Vagina (tissue), 2 donors: ENCODE measurements around the gene UBTFL1.
"Not testable (repeated sequence)": the region's sequence is repeated elsewhere in the genome, so short reads cannot be mapped to it uniquely, and the experiment has no call there.

Experiments
- POLR2A ChIP-seq, 2 donors: fragments of 450-650 bp; IDR thresholded peaks; one replicate each; pipeline ENCODE4 v1.6.1; 2017; ENCODE audit warnings: antibody characterized with exemption in 2 of 2, mild to moderate bottlenecking in 2 of 2, moderate library complexity in 2 of 2
- TF ChIP-seq, protein P1 (sequence below), 3 experiments: fragments of 450-650 bp in 2 of 3; fragments of 200-600 bp in 1 of 3; sonication (generic) in 1 of 3; IDR thresholded peaks; one replicate each; pipeline ENCODE4 v1.5.1; 2017 to 2019; ENCODE audit warnings: antibody characterized with exemption in 3 of 3, mild to moderate bottlenecking in 2 of 3, moderate library complexity in 2 of 3

DNA sequence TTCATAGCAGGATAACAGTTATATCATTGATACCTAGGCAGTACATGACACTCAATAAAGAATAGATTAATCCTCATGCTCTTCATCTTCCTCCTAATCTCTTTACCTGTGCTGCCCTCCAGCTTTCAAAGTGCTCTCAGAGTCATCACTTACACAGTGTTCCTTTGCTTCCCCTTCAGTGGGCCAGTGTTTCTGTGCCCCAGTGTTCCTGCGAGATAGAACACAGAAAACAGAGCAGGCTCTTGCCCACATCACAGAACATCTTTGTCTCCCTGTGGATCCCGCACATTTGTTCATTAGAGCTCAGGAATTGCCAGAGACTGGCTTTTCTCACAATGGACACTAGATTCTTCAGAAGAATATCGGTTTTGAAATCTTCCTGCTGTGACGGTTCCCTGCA lies 12.5 kb downstream of the UBTFL1 start:
- TF ChIP-seq POLR2A (IDR thresholded peaks at IDR 0.05) = not testable (repeated sequence)
- TF ChIP-seq, protein P1, sequence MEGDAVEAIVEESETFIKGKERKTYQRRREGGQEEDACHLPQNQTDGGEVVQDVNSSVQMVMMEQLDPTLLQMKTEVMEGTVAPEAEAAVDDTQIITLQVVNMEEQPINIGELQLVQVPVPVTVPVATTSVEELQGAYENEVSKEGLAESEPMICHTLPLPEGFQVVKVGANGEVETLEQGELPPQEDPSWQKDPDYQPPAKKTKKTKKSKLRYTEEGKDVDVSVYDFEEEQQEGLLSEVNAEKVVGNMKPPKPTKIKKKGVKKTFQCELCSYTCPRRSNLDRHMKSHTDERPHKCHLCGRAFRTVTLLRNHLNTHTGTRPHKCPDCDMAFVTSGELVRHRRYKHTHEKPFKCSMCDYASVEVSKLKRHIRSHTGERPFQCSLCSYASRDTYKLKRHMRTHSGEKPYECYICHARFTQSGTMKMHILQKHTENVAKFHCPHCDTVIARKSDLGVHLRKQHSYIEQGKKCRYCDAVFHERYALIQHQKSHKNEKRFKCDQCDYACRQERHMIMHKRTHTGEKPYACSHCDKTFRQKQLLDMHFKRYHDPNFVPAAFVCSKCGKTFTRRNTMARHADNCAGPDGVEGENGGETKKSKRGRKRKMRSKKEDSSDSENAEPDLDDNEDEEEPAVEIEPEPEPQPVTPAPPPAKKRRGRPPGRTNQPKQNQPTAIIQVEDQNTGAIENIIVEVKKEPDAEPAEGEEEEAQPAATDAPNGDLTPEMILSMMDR (IDR thresholded peaks at IDR 0.05) = not testable (repeated sequence)
